MCF 10A (cell line): Measurements from ENCODE around the gene TMEM60. TPM values are rescaled to one million over a fixed set of nuclear protein-coding genes. Genes with fewer than 3 reads are reported as not detected.

Source experiments
- BruUV-seq: library from RNA; stranded (reverse); fragments of 400-500 nt; replicated peaks from 2 replicates; lab custom pipeline; 2021; lab: Mats Ljungman, UMichigan
- CTCF ChIA-PET: fragments of 300-600 bp; sonication (Branson Sonifier 250); formaldehyde crosslinking; extraction: SDS; loops from one replicate; lab custom pipeline; 2021; ENCODE audit warnings: antibody characterized with exemption, inconsistent platforms; lab: Yijun Ruan, JAX
- POLR2A ChIA-PET: fragments of 300-600, 350-650 bp; sonication (Branson Sonifier 250); formaldehyde crosslinking; extraction: SDS; loops from one replicate; lab custom pipeline; 2020; ENCODE audit warnings: antibody characterized with exemption, inconsistent platforms; lab: Yijun Ruan, JAX
- DNase-seq: peaks from one replicate; pipeline ENCODE4 v3.0.0-alpha.2; 2018; ENCODE audit not compliant: unreplicated experiment
- H3K27ac Mint-ChIP-seq: one replicate; pipeline ENCODE4 v1.8.0; 2022; ENCODE audit warnings: mild to moderate bottlenecking, low read depth, mixed read lengths; ENCODE audit not compliant: unreplicated experiment
- H3K27me3 Mint-ChIP-seq: one replicate; pipeline ENCODE4 v1.8.0; 2022; ENCODE audit warnings: mixed read lengths; ENCODE audit not compliant: insufficient read depth, unreplicated experiment
- H3K36me3 Mint-ChIP-seq: one replicate; pipeline ENCODE4 v1.8.0; 2022; ENCODE audit warnings: mild to moderate bottlenecking, moderate library complexity, mixed read lengths; ENCODE audit not compliant: insufficient read depth, unreplicated experiment
- H3K4me1 Mint-ChIP-seq: one replicate; pipeline ENCODE4 v1.8.0; 2022; ENCODE audit warnings: mixed read lengths; ENCODE audit not compliant: insufficient read depth, unreplicated experiment
- H3K4me3 Mint-ChIP-seq: one replicate; pipeline ENCODE4 v1.8.0; 2022; ENCODE audit warnings: mild to moderate bottlenecking, moderate library complexity, mixed read lengths; ENCODE audit not compliant: unreplicated experiment
- H3K9me3 Mint-ChIP-seq: one replicate; pipeline ENCODE4 v1.8.0; 2022; ENCODE audit warnings: mixed read lengths; ENCODE audit not compliant: unreplicated experiment
- intact Hi-C: fragments of 100-400 bp; cut with micrococcal nuclease; formaldehyde crosslinking; loops from 2 replicates; pipeline ENCODE4 v1.14.1; 2022
- total RNA-seq: library from RNA; stranded (reverse); gene quantifications from 2 replicates; pipeline ENCODE4 v1.2.3, GENCODE V29; 2022
- TF ChIP-seq, protein P1 (sequence below): fragments of 200-600 bp; IDR thresholded peaks from one replicate; pipeline ENCODE4 v1.8.0; 2022; ENCODE audit warnings: antibody characterized with exemption, mild to moderate bottlenecking; ENCODE audit not compliant: unreplicated experiment

Gene TMEM60
- total RNA-seq, 1 experiment from 2014 or later = 7.1 TPM

DNA sequence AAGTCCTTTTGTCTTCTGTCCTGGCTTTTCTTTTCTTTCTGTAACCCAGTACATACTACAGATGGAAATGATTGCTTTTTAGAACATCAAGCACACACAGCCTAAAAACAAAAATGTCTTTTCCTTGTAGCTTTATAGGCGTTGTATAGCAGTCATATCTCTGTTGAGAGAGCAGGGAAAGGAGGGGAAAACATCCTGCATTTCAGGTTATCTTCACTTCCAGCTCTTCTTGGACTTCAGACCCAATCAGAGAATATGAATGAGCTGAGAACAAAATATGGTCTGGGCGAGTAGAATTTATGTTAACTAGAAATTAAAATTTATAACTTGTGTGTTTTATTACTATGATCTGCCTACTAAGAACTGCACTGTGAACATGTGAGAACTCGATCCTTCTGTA, 14.7 kb downstream of the TMEM60 start:
- no peaks in the 10 kb centered on the region for H3K27me3 Mint-ChIP-seq
- intact Hi-C loops = no loop called here
- CTCF ChIA-PET = interaction anchor here (1.0 to 1.5 kb wide), 2 partner anchors 15 to 132 kb away, joined by 3 to 4 read pairs; partner anchors contain the start of genes PHTF2 and TMEM60
- no peak overlapping the region for H3K27ac Mint-ChIP-seq
- H3K9me3 Mint-ChIP-seq = no peaks in the 10 kb centered on the region
- POLR2A ChIA-PET = interaction anchor here (0.7 to 1.1 kb wide), 2 partner anchors 13 to 84 kb away, joined by 3 to 4 read pairs; no protein-coding TSS in a partner anchor
- no peaks in the 10 kb centered on the region for H3K4me1 Mint-ChIP-seq
- BruUV-seq = no TSS peak
- no peak overlapping the region for H3K4me3 Mint-ChIP-seq
- TF ChIP-seq, protein P1, sequence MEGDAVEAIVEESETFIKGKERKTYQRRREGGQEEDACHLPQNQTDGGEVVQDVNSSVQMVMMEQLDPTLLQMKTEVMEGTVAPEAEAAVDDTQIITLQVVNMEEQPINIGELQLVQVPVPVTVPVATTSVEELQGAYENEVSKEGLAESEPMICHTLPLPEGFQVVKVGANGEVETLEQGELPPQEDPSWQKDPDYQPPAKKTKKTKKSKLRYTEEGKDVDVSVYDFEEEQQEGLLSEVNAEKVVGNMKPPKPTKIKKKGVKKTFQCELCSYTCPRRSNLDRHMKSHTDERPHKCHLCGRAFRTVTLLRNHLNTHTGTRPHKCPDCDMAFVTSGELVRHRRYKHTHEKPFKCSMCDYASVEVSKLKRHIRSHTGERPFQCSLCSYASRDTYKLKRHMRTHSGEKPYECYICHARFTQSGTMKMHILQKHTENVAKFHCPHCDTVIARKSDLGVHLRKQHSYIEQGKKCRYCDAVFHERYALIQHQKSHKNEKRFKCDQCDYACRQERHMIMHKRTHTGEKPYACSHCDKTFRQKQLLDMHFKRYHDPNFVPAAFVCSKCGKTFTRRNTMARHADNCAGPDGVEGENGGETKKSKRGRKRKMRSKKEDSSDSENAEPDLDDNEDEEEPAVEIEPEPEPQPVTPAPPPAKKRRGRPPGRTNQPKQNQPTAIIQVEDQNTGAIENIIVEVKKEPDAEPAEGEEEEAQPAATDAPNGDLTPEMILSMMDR = no peak
- DNase-seq = no peak
- peaks cover 21% of the 10 kb centered on the region for H3K36me3 Mint-ChIP-seq

DNA sequence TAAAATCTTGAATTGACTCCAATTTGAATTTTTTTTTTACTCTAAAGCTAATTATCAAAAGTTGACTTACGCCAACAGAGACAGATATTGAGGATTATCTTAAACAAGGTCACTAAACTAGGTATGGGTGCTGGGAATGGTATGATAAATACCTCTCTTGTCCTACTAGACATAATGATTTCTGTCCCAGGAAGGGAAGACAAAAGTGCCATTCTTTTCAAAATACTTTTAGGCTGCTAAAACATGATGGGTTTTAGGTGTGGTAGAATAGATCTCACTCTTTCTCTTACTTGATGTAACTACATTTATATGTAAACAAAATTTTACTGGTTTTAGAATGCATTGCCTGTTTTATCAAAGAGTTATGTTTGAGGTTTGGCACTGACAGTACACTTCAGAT, 15.1 kb downstream of the TMEM60 start:
- CTCF ChIA-PET = interaction anchor here (1.0 to 1.5 kb wide), 2 partner anchors 15 to 131 kb away, joined by 3 to 4 read pairs; partner anchors contain the start of genes PHTF2 and TMEM60
- H3K27me3 Mint-ChIP-seq = no peaks in the 10 kb centered on the region
- no TSS peak for BruUV-seq
- no peaks in the 10 kb centered on the region for H3K4me1 Mint-ChIP-seq
- no peak overlapping the region for H3K27ac Mint-ChIP-seq
- peaks cover 24% of the 10 kb centered on the region for H3K36me3 Mint-ChIP-seq
- intact Hi-C loops = no loop called here
- POLR2A ChIA-PET = interaction anchor here (0.7 to 1.2 kb wide), 3 partner anchors 13 to 83 kb away, joined by 3 to 4 read pairs (median 4); partner anchors contain the start of gene PHTF2
- no peak for DNase-seq
- no peaks in the 10 kb centered on the region for H3K9me3 Mint-ChIP-seq
- H3K4me3 Mint-ChIP-seq = no peak overlapping the region
- TF ChIP-seq, protein P1 = no peak

GRCh38 chr7:77782383-77782782, 15.9 kb downstream of the TMEM60 start:
- Mint-ChIP-seq H3K36me3 (peaks cover 24% of the 10 kb centered on the region), H3K9me3 (no peaks in the 10 kb centered on the region), H3K4me1 (no peaks in the 10 kb centered on the region), H3K4me3 (no peak overlapping the region), H3K27ac (no peak overlapping the region), H3K27me3 (no peaks in the 10 kb centered on the region)
- DNase-seq = no peak
- CTCF ChIA-PET = interaction anchor here (1.0 to 1.5 kb wide), 2 partner anchors 16 to 131 kb away, joined by 3 to 4 read pairs; partner anchors contain the start of genes PHTF2 and TMEM60
- BruUV-seq = no TSS peak
- POLR2A ChIA-PET = interaction anchor here (1.2 kb wide), 1 partner anchor 16 kb away, joined by 4 read pairs; the partner anchor contains the start of gene PHTF2
- intact Hi-C loops = no loop called here
- TF ChIP-seq, protein P1 = no peak

DNA sequence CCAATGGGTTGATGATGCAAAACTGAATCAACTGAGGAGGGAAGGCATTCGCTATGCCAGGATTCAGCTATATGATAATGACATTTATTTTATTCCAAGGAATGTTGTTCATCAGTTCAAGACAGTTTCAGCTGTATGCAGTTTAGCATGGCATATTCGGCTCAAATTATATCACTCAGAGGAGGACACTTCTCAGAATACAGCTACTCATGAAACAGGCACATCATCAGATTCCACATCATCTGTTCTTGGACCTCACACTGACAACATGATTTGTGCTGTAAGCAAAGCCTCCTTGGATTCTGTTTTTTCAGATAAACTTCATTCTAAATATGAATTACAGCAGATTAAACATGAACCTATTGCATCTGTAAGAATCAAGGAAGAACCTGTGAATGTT, 19.7 kb downstream of the TMEM60 start:
- no peak for DNase-seq
- H3K36me3 Mint-ChIP-seq = peaks cover 35% of the 10 kb centered on the region
- TF ChIP-seq, protein P1 = no peak
- H3K27me3 Mint-ChIP-seq = no peaks in the 10 kb centered on the region
- H3K4me1 Mint-ChIP-seq = no peaks in the 10 kb centered on the region
- intact Hi-C loops = no loop called here
- BruUV-seq = no TSS peak
- peaks cover 13% of the 10 kb centered on the region for H3K9me3 Mint-ChIP-seq
- no peak overlapping the region for H3K4me3 Mint-ChIP-seq
- H3K27ac Mint-ChIP-seq = no peak overlapping the region
- CTCF ChIA-PET = interaction anchor here (0.8 to 1.5 kb wide), 3 partner anchors 15 to 128 kb away, joined by 3 to 9 read pairs (median 4); no protein-coding TSS in a partner anchor
- POLR2A ChIA-PET = interaction anchor here (0.8 to 1.7 kb wide), 2 partner anchors 10 to 20 kb away, joined by 3 to 4 read pairs; no protein-coding TSS in a partner anchor
